ENCODE measurements around the gene SYNJ2BP. TPM values are rescaled to one million over a fixed set of nuclear protein-coding genes. Genes with fewer than 3 reads are reported as not detected.

SYNJ2BP gene
- total RNA-seq, 1 experiment from 2014 or later, result 15.7 TPM

GRCh38 chr14:70391493-70392391 is 25.1 kb downstream of the SYNJ2BP start:
- no peak for DNase-seq (ENCODE audit: low spot score)

GRCh38 chr14:70382536-70382935 is 34.4 kb downstream of the SYNJ2BP start:
- DNase-seq (ENCODE audit: low spot score), result no peak

GRCh38 chr14:70380824-70381223 is 36.1 kb downstream of the SYNJ2BP start:
- no peak for DNase-seq (ENCODE audit: low spot score)

GRCh38 chr14:70378696-70379095 is 38.2 kb downstream of the SYNJ2BP start:
- no peak for DNase-seq (ENCODE audit: low spot score)

Other genes with a start within 250 kb of the SYNJ2BP start
- not detected in 2 replicates for gene SLC8A3, start 228.1 kb downstream of the SYNJ2BP start, total RNA-seq (2014; rRNA removed; shearing (Covaris generic))
- 61.4 and 85.5 TPM in 2 replicates for gene COX16, start 57.4 kb downstream of the SYNJ2BP start, total RNA-seq (2014; rRNA removed; shearing (Covaris generic))
- gene ADAM21, start 35.1 kb upstream of the SYNJ2BP start, total RNA-seq (2014; rRNA removed; shearing (Covaris generic)), result 0.17 and 0.41 TPM in 2 replicates
- 0.14 TPM in 1 of 2 replicates, not detected in the other for gene ADAM20, start 117.9 kb upstream of the SYNJ2BP start, total RNA-seq (2014; rRNA removed; shearing (Covaris generic))
- gene MED6, start 183.6 kb upstream of the SYNJ2BP start, total RNA-seq (2014; rRNA removed; shearing (Covaris generic)), result 21.7 and 25.1 TPM in 2 replicates
- 1.1 and 1.4 TPM in 2 replicates for gene TTC9, start 224.8 kb upstream of the SYNJ2BP start, total RNA-seq (2014; rRNA removed; shearing (Covaris generic))

Data from A172 (cell line).